Hepatocyte (in vitro differentiated cells): Measurements from ENCODE around the gene DBR1.

Source experiments
- EZH2 ChIP-seq: fragments of 200-600 bp; sonication (generic); IDR thresholded peaks from 2 replicates; pipeline ENCODE4 v1.6.1; 2016; ENCODE audit warnings: antibody characterized with exemption, mild to moderate bottlenecking, borderline replicate concordance
- TF ChIP-seq, protein P1 (sequence below): fragments of 200-600 bp; sonication (generic); IDR thresholded peaks from 2 replicates; pipeline ENCODE4 v1.5.1; 2016; ENCODE audit warnings: antibody characterized with exemption, mild to moderate bottlenecking; ENCODE audit not compliant: poor library complexity

DNA sequence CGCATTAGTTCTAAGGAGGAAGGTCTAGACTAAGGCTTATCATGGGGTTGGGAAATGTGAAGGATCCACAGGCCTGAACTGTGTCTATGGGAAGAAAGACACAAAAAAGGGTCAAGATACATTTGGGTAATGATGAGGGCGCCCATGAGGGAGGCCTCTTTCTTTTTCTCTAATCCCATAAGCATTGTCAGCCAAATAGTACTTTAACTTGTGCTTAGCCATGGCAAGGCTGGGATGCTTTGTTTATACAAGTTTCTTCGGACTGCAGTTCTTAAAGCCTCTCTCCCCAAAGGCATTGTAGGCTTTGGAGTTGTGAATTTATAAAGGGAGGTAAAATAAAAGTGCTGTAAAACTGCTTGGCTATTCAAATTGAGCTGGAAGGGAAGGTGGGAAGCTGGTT is 35.8 kb upstream of the DBR1 start:
- TF ChIP-seq, protein P1, sequence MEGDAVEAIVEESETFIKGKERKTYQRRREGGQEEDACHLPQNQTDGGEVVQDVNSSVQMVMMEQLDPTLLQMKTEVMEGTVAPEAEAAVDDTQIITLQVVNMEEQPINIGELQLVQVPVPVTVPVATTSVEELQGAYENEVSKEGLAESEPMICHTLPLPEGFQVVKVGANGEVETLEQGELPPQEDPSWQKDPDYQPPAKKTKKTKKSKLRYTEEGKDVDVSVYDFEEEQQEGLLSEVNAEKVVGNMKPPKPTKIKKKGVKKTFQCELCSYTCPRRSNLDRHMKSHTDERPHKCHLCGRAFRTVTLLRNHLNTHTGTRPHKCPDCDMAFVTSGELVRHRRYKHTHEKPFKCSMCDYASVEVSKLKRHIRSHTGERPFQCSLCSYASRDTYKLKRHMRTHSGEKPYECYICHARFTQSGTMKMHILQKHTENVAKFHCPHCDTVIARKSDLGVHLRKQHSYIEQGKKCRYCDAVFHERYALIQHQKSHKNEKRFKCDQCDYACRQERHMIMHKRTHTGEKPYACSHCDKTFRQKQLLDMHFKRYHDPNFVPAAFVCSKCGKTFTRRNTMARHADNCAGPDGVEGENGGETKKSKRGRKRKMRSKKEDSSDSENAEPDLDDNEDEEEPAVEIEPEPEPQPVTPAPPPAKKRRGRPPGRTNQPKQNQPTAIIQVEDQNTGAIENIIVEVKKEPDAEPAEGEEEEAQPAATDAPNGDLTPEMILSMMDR = no peak
- no peak for TF ChIP-seq EZH2
